SHP77 treated with DMSO at 0.1 percent for 48 hours (cell line): ENCODE measurements around the gene LY9.

Source experiments
- DNase-seq: peaks from one replicate; lab custom pipeline; 2025; lab: John Stamatoyannopoulos, UW

The LY9 gene

GRCh38 chr1:160795951-160796383, at the start of gene LY9:
TSS of gene LY9 (plus strand) at chr1:160796174. CDS start at chr1:160796188, 14 bp downstream.
- no peak for DNase-seq

- DNase-seq: no peak
Observed at GRCh38 chr1:160746836-160747500, 49.0 kb upstream of the LY9 start.

GRCh38 chr1:160747717-160748116, 48.3 kb upstream of the LY9 start:
- no peak for DNase-seq

GRCh38 chr1:160748181-160748877, 47.6 kb upstream of the LY9 start:
- no peak for DNase-seq

- no peak for DNase-seq
Observed at GRCh38 chr1:160748878-160749269, 47.1 kb upstream of the LY9 start.

GRCh38 chr1:160750608-160751007, 45.4 kb upstream of the LY9 start:
- DNase-seq: no peak

GRCh38 chr1:160752406-160752805, 43.6 kb upstream of the LY9 start:
- no peak for DNase-seq

GRCh38 chr1:160752924-160753323, 43.0 kb upstream of the LY9 start:
- DNase-seq: no peak

GRCh38 chr1:160753594-160753993, 42.4 kb upstream of the LY9 start:
- DNase-seq: no peak

GRCh38 chr1:160755461-160755860, 40.5 kb upstream of the LY9 start:
- DNase-seq: no peak

- DNase-seq: no peak
Observed at GRCh38 chr1:160755911-160756848, 39.8 kb upstream of the LY9 start.

GRCh38 chr1:160756849-160757201, 39.1 kb upstream of the LY9 start:
- DNase-seq: no peak

GRCh38 chr1:160758521-160758920, 37.5 kb upstream of the LY9 start:
- no peak for DNase-seq

GRCh38 chr1:160759740-160760139, 36.2 kb upstream of the LY9 start:
- DNase-seq: no peak

GRCh38 chr1:160761046-160761445, 34.9 kb upstream of the LY9 start:
- DNase-seq: no peak

- no peak for DNase-seq
Observed at GRCh38 chr1:160761886-160762285, 34.1 kb upstream of the LY9 start.

- DNase-seq: no peak
Observed at GRCh38 chr1:160763993-160764392, 32.0 kb upstream of the LY9 start.

GRCh38 chr1:160767395-160768294, 28.3 kb upstream of the LY9 start:
- DNase-seq: no peak

- no peak for DNase-seq
Observed at GRCh38 chr1:160768295-160768657, 27.7 kb upstream of the LY9 start.

- no peak for DNase-seq
Observed at GRCh38 chr1:160772331-160772730, 23.6 kb upstream of the LY9 start.

GRCh38 chr1:160773093-160773492, 22.9 kb upstream of the LY9 start:
- no peak for DNase-seq
